CD4-positive, alpha-beta T cell (primary cell): Measurements from ENCODE around the gene PRRX2. TPM values are rescaled to one million over a fixed set of nuclear protein-coding genes. Genes with fewer than 3 reads are reported as not detected.
"Not testable (repeated sequence)": the region's sequence is repeated elsewhere in the genome, so short reads cannot be mapped to it uniquely, and the experiment has no call there.

Experiments
- ATAC-seq: fragments of 200-7000 bp; cut with Tn5 transposase; one replicate; pipeline ENCODE4 v1.10.0; 2022; ENCODE audit warnings: mild to moderate bottlenecking; ENCODE audit not compliant: poor library complexity
- CTCF ChIA-PET: fragments of 350-600 bp; sonication (Branson Sonifier 250); formaldehyde crosslinking; loops from one replicate; lab custom pipeline; 2021; ENCODE audit warnings: antibody characterized with exemption, inconsistent platforms; lab: Charles Lee
- POLR2A ChIA-PET: fragments of 350-600 bp; sonication (Branson Sonifier 250); formaldehyde crosslinking; loops from one replicate; lab custom pipeline; 2021; ENCODE audit warnings: antibody characterized with exemption, inconsistent platforms; lab: Charles Lee
- DNase-seq, 14 experiments: peaks; one replicate each; pipeline ENCODE4 v3.0.0-alpha.2; 2013 to 2020; ENCODE audit warnings: mixed read lengths in 2 of 14
- H3K27ac ChIP-seq, 2 donors: one replicate each; pipeline versions ENCODE4 v1.5.1 to v1.7.0; 2013; ENCODE audit warnings: low read length in 2 of 2, low read depth in 1 of 2, mild to moderate bottlenecking in 1 of 2
- H3K27me3 ChIP-seq, 2 experiments: 1 replicate in 1 of 2; 2 replicates in 1 of 2; pipeline versions ENCODE4 v1.6.1 to v1.7.0; 2013; ENCODE audit warnings: low read length in 2 of 2, control low read depth in 1 of 2, mild to moderate bottlenecking in 1 of 2, moderate library complexity in 1 of 2; ENCODE audit not compliant: insufficient read depth in 2 of 2, control insufficient read depth in 1 of 2
- H3K36me3 ChIP-seq: one replicate; pipeline ENCODE4 v1.6.1; 2013; ENCODE audit warnings: low read length, control low read depth; ENCODE audit not compliant: insufficient read depth
- H3K4me1 ChIP-seq: one replicate; pipeline ENCODE4 v1.6.1; 2013; ENCODE audit warnings: low read length, control low read depth; ENCODE audit not compliant: insufficient read depth
- H3K4me3 ChIP-seq: one replicate; pipeline ENCODE4 v1.5.1; 2013; ENCODE audit warnings: mild to moderate bottlenecking, low read length, moderate library complexity
- H3K9me3 ChIP-seq, 2 experiments: 1 replicate in 1 of 2; 2 replicates in 1 of 2; pipeline versions ENCODE4 v1.6.1 to v1.7.0; 2013; ENCODE audit warnings: low read length in 2 of 2, mild to moderate bottlenecking in 2 of 2, control low read depth in 1 of 2, moderate library complexity in 1 of 2; ENCODE audit not compliant: control insufficient read depth in 1 of 2, insufficient read depth in 1 of 2
- H3K27ac Mint-ChIP-seq: one replicate; pipeline ENCODE4 v1.8.0; 2020; ENCODE audit warnings: mixed read lengths
- H3K27me3 Mint-ChIP-seq: one replicate; pipeline ENCODE4 v1.8.0; 2021; ENCODE audit warnings: mixed read lengths
- H3K36me3 Mint-ChIP-seq: one replicate; pipeline ENCODE4 v1.8.0; 2021; ENCODE audit warnings: low read depth, mixed read lengths
- H3K4me1 Mint-ChIP-seq: one replicate; pipeline ENCODE4 v1.8.0; 2021; ENCODE audit warnings: low read depth, mixed read lengths
- H3K4me3 Mint-ChIP-seq: one replicate; pipeline ENCODE4 v1.8.0; 2020; ENCODE audit warnings: mild to moderate bottlenecking, mixed read lengths
- H3K9me3 Mint-ChIP-seq: one replicate; pipeline ENCODE4 v1.8.0; 2020; ENCODE audit warnings: mixed read lengths
- intact Hi-C, 2 experiments: fragments of 100-400 bp; cut with DNase I in 1 of 2; cut with micrococcal nuclease in 1 of 2; formaldehyde crosslinking; loops; one replicate each; pipeline versions ENCODE4 v1.15.1 to v1.9.0; 2023 to 2025; cut with DNase I, micrococcal nuclease
- total RNA-seq, 174 experiments: library from RNA in 2 of 174; stranded (reverse) in 2 of 174; gene quantifications; one replicate each; pipeline ENCODE4 v1.2.3 and lab custom pipeline; 2021 to 2026
- TF ChIP-seq, protein P1 (sequence below): fragments of 200-600 bp; IDR thresholded peaks from one replicate; pipeline ENCODE4 v1.8.0; 2022; ENCODE audit warnings: antibody characterized with exemption, mild to moderate bottlenecking

Gene PRRX2
- total RNA-seq, 2 experiments from 2014 or later, result not detected

DNA sequence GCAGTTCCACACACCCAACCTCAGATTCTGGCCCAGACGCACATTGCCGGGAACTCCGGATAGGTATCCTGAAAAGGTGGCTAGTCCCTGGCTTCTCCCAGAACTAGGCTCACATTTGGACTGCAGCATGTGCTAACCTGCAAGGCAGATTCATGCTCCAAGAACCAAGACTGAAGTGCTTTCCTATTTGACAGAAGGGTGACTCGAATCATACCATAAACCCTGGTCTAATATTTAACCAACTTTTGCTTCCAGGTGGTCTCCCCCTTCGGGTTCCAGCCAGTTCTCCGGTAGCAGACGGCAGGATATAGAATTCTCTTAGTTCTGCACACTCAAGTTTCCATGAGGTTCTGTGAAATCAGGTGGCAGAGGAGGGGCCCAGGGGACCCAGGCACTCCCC is 79.8 kb downstream of the PRRX2 start:
- Histone ChIP-seq H3K27ac (no peak overlapping the region), H3K4me3 (no peak overlapping the region), H3K4me1 (no peaks in the 10 kb centered on the region), H3K36me3 (no peaks in the 10 kb centered on the region), H3K9me3 (no peaks in the 10 kb centered on the region), H3K27me3 (no peaks in the 10 kb centered on the region)
- ChIA-PET CTCF (no interaction called here), POLR2A (no interaction called here)
- Mint-ChIP-seq H3K27me3 (no peaks in the 10 kb centered on the region), H3K27ac (no peak overlapping the region), H3K36me3 (no peaks in the 10 kb centered on the region), H3K4me1 (no peaks in the 10 kb centered on the region), H3K9me3 (no peaks in the 10 kb centered on the region), H3K4me3 (no peak overlapping the region)
- TF ChIP-seq, protein P1, sequence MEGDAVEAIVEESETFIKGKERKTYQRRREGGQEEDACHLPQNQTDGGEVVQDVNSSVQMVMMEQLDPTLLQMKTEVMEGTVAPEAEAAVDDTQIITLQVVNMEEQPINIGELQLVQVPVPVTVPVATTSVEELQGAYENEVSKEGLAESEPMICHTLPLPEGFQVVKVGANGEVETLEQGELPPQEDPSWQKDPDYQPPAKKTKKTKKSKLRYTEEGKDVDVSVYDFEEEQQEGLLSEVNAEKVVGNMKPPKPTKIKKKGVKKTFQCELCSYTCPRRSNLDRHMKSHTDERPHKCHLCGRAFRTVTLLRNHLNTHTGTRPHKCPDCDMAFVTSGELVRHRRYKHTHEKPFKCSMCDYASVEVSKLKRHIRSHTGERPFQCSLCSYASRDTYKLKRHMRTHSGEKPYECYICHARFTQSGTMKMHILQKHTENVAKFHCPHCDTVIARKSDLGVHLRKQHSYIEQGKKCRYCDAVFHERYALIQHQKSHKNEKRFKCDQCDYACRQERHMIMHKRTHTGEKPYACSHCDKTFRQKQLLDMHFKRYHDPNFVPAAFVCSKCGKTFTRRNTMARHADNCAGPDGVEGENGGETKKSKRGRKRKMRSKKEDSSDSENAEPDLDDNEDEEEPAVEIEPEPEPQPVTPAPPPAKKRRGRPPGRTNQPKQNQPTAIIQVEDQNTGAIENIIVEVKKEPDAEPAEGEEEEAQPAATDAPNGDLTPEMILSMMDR, result no peak
- intact Hi-C loops, result no loop called here
- no peak for DNase-seq
- ATAC-seq, result no peak

GRCh38 chr9:129746092-129746777 is 80.8 kb downstream of the PRRX2 start:
- Histone ChIP-seq H3K27me3 (no peaks in the 10 kb centered on the region), H3K9me3 (no peaks in the 10 kb centered on the region), H3K4me1 (no peaks in the 10 kb centered on the region), H3K4me3 (no peak overlapping the region), H3K36me3 (no peaks in the 10 kb centered on the region), H3K27ac (no peak overlapping the region)
- intact Hi-C loops, result no loop called here
- no peaks in the 10 kb centered on the region for H3K4me1 Mint-ChIP-seq
- DNase-seq, result no peak
- no peaks in the 10 kb centered on the region for H3K9me3 Mint-ChIP-seq
- no peak overlapping the region for H3K4me3 Mint-ChIP-seq
- no peaks in the 10 kb centered on the region for H3K27me3 Mint-ChIP-seq
- ChIA-PET CTCF (interaction anchor here (1.4 kb wide), 1 partner anchor 9 kb away, joined by 4 read pairs; no protein-coding TSS in a partner anchor), POLR2A (no interaction called here)
- TF ChIP-seq, protein P1, result no peak
- H3K27ac Mint-ChIP-seq, result no peak overlapping the region
- ATAC-seq, result no peak
- no peaks in the 10 kb centered on the region for H3K36me3 Mint-ChIP-seq

GRCh38 chr9:129748249-129748648 is 82.8 kb downstream of the PRRX2 start:
- H3K27ac Mint-ChIP-seq, result no peak overlapping the region
- Histone ChIP-seq H3K4me1 (peaks cover 9% of the 10 kb centered on the region), H3K9me3 (no peaks in the 10 kb centered on the region), H3K4me3 (no peak overlapping the region), H3K27ac (no peak overlapping the region), H3K36me3 (no peaks in the 10 kb centered on the region), H3K27me3 (peaks cover 0 to 3% of the 10 kb centered on the region in 2 experiments)
- TF ChIP-seq, protein P1, result no peak
- no peaks in the 10 kb centered on the region for H3K9me3 Mint-ChIP-seq
- H3K36me3 Mint-ChIP-seq, result no peaks in the 10 kb centered on the region
- ATAC-seq, result no peak
- ChIA-PET POLR2A (no interaction called here), CTCF (interaction anchor here (0.6 kb wide), 1 partner anchor 621 kb away, joined by 5 read pairs; no protein-coding TSS in a partner anchor)
- DNase-seq, result no peak
- peaks cover 6% of the 10 kb centered on the region for H3K4me1 Mint-ChIP-seq
- H3K27me3 Mint-ChIP-seq, result peaks cover 1% of the 10 kb centered on the region
- intact Hi-C loops, result no loop called here
- H3K4me3 Mint-ChIP-seq, result no peak overlapping the region

DNA sequence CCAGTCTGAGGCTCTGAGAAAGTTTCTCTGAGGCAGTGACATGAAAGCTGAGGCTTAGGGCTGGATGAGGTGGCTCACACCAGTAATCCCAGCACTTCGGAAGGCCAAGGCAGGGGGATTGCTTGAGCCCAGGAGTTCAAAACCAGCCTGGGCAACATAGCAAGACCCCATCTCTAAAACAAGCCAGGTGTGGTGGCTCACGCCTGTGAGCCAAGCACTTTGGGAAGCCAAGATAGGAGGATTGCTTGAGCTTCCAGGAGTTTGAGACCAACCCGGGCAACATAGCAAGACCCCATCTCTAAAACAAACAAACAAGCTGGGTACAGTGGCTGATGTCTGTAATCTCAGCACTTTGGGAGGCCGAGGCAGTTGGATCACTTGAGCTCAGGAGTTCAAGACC is 83.6 kb downstream of the PRRX2 start:
- ATAC-seq, H3K27me3 ChIP-seq, H3K4me3 ChIP-seq, H3K27me3 Mint-ChIP-seq, H3K36me3 Mint-ChIP-seq, H3K27ac ChIP-seq, H3K36me3 ChIP-seq, H3K9me3 Mint-ChIP-seq, DNase-seq, intact Hi-C loops, H3K4me3 Mint-ChIP-seq, H3K27ac Mint-ChIP-seq, CTCF ChIA-PET, H3K9me3 ChIP-seq: not testable (repeated sequence)
- POLR2A ChIA-PET, result interaction anchor here (1.0 kb wide), 1 partner anchor 11 kb away, joined by 3 read pairs; no protein-coding TSS in a partner anchor
- peaks cover 10% of the 10 kb centered on the region for H3K4me1 ChIP-seq
- H3K4me1 Mint-ChIP-seq, result peaks cover 14% of the 10 kb centered on the region
